ENCODE results near the gene SLC10A3.

The SLC10A3 gene

DNA sequence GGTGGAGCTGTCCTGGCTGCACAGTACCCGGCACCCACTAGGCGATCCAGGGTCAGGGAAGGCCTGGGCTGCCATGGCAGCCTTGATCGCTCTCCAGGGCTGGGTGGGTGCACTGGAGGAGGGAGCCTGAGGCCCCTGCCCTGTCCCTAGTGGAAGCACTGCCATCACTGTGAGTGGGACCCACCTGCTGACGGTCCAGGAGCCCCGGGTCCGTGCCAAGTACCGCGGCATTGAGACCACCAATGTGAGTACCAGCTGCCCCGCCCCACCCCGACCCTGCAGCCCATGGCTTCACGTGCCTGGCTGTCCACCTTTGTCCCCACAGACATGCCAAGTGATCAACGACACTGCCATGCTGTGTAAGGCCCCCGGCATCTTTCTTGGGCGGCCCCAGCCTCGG is 23.5 kb downstream of the SLC10A3 start:
- H3K4me3 ChIP-seq (ENCODE audit: low read depth, low read length), result no peak overlapping the region
- in situ Hi-C loops (cut with HindIII; ENCODE audit: low sequenced_read_pairs), result no loop called here
- no peak for DNase-seq (ENCODE audit: low read depth, low spot score)
- TF ChIP-seq CTCF (IDR thresholded peaks at IDR 0.05; ENCODE audit: low read depth, low read length), result no peak

GRCh38 chrX:154466036-154466435 is 24.4 kb downstream of the SLC10A3 start:
- in situ Hi-C loops (cut with HindIII; ENCODE audit: low sequenced_read_pairs), result no loop called here
- no peak overlapping the region for H3K4me3 ChIP-seq (ENCODE audit: low read depth, low read length)
- no peak for TF ChIP-seq CTCF (IDR thresholded peaks at IDR 0.05; ENCODE audit: low read depth, low read length)
- no peak for DNase-seq (ENCODE audit: low read depth, low spot score)

DNA sequence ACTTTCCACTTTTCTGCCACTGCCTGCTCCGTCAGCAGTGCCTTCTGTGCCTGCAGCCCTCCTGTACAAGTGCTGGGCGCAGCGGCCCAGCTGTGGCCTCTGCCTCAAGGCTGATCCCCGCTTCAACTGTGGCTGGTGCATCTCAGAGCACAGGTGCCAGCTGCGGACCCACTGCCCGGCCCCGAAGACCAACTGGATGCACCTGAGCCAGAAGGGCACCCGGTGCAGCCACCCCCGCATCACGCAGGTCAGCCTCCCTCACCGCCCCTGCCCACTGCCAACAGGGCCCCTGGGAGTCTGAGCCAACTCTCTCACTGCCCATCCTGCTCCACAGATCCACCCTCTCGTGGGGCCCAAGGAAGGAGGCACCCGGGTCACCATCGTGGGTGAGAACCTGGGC is 24.8 kb downstream of the SLC10A3 start:
- DNase-seq (ENCODE audit: low read depth, low spot score), result no peak
- H3K4me3 ChIP-seq (ENCODE audit: low read depth, low read length), result no peak overlapping the region
- TF ChIP-seq CTCF (IDR thresholded peaks at IDR 0.05; ENCODE audit: low read depth, low read length), result no peak
- in situ Hi-C loops (cut with HindIII; ENCODE audit: low sequenced_read_pairs), result no loop called here

- TF ChIP-seq CTCF (IDR thresholded peaks at IDR 0.05; ENCODE audit: low read depth, low read length), result no peak
- in situ Hi-C loops (cut with HindIII; ENCODE audit: low sequenced_read_pairs), result no loop called here
- no peak overlapping the region for H3K4me3 ChIP-seq (ENCODE audit: low read depth, low read length)
- no peak for DNase-seq (ENCODE audit: low read depth, low spot score)
Observed at GRCh38 chrX:154464806-154465365, 25.5 kb downstream of the SLC10A3 start.

- in situ Hi-C loops (cut with HindIII; ENCODE audit: low sequenced_read_pairs), result no loop called here
- no peak for DNase-seq (ENCODE audit: low read depth, low spot score)
- no peak overlapping the region for H3K4me3 ChIP-seq (ENCODE audit: low read depth, low read length)
- TF ChIP-seq CTCF (IDR thresholded peaks at IDR 0.05; ENCODE audit: low read depth, low read length), result no peak
Observed at GRCh38 chrX:154463611-154464220, 26.7 kb downstream of the SLC10A3 start.

GRCh38 chrX:154462396-154462795 is 28.0 kb downstream of the SLC10A3 start:
- no peak for DNase-seq (ENCODE audit: low read depth, low spot score)
- no peak overlapping the region for H3K4me3 ChIP-seq (ENCODE audit: low read depth, low read length)
- no peak for TF ChIP-seq CTCF (IDR thresholded peaks at IDR 0.05; ENCODE audit: low read depth, low read length)
- in situ Hi-C loops (cut with HindIII; ENCODE audit: low sequenced_read_pairs), result no loop called here
